ENCODE data around the gene TCERG1L.
"Not testable (repeated sequence)": the region's sequence is repeated elsewhere in the genome, so short reads cannot be mapped to it uniquely, and the experiment has no call there.

TCERG1L gene

DNA sequence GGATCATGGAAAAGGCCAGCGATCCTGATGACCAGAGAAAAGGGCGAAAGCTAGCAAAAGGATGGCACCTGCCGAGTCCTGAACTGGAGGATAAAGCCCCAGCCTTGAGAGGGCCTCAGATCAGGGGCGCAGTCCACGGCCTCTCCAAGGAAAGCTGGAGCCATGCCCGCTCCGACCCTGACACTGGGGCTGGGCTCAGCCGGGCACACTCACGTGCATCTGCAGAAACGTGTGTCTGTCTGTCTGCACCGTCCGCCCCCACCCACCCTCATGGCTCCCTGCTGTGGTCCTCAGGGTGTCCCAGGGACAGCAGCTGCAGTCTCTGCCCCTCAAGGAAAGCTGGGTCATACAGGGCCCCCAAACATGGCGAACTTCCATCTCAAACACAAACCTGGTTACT is 200.5 kb downstream of the TCERG1L start:
- TF ChIP-seq, protein P1, sequence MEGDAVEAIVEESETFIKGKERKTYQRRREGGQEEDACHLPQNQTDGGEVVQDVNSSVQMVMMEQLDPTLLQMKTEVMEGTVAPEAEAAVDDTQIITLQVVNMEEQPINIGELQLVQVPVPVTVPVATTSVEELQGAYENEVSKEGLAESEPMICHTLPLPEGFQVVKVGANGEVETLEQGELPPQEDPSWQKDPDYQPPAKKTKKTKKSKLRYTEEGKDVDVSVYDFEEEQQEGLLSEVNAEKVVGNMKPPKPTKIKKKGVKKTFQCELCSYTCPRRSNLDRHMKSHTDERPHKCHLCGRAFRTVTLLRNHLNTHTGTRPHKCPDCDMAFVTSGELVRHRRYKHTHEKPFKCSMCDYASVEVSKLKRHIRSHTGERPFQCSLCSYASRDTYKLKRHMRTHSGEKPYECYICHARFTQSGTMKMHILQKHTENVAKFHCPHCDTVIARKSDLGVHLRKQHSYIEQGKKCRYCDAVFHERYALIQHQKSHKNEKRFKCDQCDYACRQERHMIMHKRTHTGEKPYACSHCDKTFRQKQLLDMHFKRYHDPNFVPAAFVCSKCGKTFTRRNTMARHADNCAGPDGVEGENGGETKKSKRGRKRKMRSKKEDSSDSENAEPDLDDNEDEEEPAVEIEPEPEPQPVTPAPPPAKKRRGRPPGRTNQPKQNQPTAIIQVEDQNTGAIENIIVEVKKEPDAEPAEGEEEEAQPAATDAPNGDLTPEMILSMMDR (IDR thresholded peaks at IDR 0.05) = no peak
- no peak for DNase-seq (ENCODE audit: low spot score)
- Histone ChIP-seq H3K4me3 (no peak overlapping the region), H3K27ac (no peak overlapping the region)

DNA sequence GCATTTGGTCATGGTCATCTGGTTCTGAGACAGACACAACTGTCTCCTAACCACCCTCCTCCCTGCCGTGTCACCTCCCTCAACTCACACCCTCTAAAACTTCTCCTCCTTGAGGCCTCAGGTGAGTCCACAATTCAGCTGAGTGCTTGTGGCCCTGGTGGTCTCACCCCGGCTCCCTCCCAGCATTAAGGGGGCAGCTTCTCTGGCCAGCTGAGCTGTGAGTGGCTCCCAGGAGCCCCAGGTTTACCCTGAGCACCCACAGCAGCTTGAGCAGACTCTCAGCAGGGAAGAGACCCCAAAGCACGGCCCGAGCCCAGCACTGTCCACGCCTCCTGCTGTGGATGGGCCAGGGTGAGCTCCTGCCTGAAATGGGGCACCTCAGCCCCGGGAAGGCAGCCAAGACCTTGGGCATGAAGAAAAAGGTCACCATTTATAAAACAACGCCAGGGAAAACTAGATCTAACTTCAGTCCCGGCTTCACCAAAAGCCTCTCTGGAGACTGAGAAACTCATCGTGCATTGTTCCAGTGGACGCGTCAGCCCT is 201.2 kb downstream of the TCERG1L start:
- TF ChIP-seq, protein P1 (IDR thresholded peaks at IDR 0.05) = no peak
- DNase-seq (ENCODE audit: low spot score) = no peak
- Histone ChIP-seq H3K4me3 (no peak overlapping the region), H3K27ac (no peak overlapping the region)

DNA sequence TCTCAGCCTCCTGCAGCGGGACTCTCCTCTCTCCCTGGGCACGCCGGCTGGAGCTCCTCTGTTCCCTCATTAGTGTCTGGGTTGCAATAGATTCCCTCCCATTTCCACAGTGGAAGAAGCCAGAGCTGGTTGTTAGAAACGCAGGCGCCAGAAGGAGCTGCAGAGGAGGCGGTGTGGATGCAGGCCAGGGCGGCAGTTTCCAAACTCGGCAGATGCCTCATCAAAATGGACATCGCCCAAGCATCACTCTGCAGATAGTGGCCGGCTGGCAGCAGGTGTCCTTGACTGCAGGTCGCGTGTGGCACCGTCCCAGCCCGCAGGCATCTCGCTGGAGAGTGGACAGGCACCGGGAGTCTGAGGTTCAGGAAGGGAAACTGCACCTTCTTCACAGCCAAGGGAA is 201.8 kb downstream of the TCERG1L start:
- H3K4me3 ChIP-seq = no peak overlapping the region
- DNase-seq (ENCODE audit: low spot score) = no peak
- no peak overlapping the region for H3K27ac ChIP-seq
- TF ChIP-seq, protein P1 (IDR thresholded peaks at IDR 0.05) = no peak

DNA sequence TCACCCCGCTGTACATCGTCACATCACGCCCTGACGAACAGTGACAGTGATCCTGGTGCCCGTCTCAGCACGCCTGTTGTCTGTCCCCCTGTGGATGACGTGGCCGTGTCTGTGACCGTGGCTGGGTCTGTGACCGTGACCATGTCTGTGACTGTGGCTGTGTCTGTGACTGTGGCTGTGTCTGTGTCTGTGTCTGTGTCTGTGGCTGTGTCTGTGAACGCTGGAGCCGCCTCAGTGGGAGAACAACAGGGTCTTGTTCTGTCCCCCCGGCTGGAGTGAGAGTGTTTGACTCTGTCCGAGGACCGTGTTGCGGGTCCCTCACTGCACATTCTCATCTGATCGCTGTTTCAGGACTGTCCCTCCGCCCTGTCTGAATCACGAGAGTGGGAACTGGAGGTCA is 202.2 kb downstream of the TCERG1L start:
- TF ChIP-seq, protein P1 (IDR thresholded peaks at IDR 0.05) = no peak

DNA sequence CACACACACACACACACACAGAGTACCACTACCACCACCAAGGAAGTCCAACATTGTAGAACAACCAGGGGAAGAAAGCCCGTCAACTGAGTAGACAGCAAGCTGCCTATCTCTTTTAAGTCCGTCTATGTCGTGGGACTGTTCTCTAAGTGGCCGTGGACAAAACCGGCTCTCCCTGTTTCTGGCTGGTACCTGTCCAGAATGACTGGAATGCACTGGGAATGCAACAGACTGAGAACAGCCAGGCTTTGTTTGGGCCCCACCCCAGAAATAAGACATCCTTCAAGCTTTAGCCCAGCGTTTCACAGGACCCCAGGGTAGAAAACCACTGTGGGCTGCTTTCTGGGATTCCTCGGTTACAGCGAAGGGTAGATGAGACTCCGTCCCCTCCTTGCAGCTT is 203.6 kb downstream of the TCERG1L start:
- TF ChIP-seq, protein P1 (IDR thresholded peaks at IDR 0.05) = no peak
- H3K27ac ChIP-seq = no peak overlapping the region
- H3K4me3 ChIP-seq = no peak overlapping the region
- DNase-seq (ENCODE audit: low spot score) = no peak

More for the DNA sequence above, 202.2 kb downstream of the TCERG1L start:
- Histone ChIP-seq H3K27ac (no peak overlapping the region), H3K4me3 (no peak overlapping the region)
- no peak for DNase-seq (ENCODE audit: low spot score)

DNA sequence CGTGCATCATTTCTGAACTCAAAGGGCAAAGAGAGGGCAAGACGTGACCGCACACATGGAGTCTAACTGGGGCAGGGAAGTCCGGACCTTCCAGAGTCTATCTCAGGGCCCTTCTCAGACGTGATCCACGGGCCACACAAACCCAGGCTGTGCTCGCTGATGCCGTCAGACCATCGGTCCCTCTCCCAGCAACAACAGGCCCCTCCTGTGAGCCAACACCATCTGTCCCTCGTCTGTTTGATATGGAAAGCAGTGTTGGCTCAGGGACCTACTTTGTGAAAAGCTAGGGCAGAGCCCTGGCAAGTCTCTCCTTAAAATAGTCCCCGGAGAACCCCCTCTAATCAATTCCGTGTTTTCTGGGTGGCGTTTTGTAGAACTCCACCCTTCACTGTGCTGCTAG is 208.8 kb downstream of the TCERG1L start:
- no peak for DNase-seq (ENCODE audit: low spot score)
- TF ChIP-seq, protein P1 (IDR thresholded peaks at IDR 0.05) = no peak
- no peak overlapping the region for H3K27ac ChIP-seq
- H3K4me3 ChIP-seq = no peak overlapping the region

DNA sequence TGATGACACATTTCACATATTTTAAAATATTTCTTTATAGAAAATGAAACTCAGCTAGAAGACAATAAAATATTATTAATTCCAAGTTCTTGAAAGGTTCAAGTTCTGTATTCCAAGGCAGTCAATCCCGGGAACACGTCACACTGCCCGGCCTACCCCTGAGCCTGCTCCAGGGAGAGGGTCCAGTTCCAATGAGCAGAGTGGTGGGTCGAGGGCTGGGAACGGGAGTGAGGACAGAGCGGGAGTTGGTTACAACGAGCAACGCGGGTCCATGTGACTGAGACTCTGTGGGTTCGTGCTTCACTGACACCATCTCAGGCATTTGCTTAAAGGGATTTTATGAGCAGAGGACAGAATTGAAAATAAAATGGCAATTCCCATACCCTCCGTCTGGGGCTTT is 209.4 kb downstream of the TCERG1L start:
- Histone ChIP-seq H3K27ac (no peak overlapping the region), H3K4me3 (no peak overlapping the region)
- TF ChIP-seq, protein P1 (IDR thresholded peaks at IDR 0.05) = no peak
- no peak for DNase-seq (ENCODE audit: low spot score)

DNA sequence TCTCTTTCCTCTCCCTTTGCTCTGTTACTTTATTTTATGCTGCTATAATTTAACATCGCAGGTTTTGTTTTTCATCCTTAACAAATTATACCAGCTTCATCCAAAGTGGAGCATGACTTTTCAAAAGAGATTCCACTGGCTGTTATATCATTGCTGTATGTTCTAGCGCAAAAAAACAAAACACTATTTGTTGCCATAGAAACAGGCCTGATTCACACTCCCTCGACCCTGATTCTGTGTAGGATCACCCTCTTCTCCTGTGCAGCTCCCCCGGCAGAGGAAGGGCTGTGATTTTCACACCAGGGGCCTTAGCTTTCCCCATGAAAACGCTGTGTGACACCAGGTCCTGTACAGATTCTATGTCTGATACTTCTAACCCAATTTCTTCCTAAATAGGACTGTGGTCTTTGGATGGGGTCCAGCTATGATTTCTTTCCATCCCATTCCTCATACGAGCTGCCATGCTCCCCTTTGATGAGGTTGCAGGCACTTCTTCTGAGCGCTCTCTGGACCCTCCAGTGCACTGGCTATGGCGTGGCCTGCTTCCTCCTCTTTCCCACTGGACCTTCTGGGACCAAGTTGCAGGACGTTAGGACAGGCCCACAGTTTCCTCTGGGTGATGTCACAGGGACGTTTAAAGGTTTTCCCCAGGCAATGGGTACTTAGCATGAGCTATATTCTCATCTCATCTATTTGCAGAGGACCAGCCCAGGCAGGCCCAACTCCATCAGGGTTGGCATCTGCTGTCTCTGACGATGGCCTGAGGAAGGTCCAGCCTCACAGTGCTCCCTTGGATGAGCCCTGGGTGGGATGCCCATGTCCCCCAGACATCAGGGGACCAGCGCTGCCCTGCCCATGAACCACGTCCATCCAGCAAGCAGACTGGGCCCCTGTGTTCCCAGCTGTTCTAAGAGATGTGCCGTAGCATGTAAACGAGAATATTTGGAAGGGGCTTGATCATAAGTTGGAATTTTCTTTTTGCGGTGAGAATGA is 210.8 kb downstream of the TCERG1L start:
- DNase-seq (ENCODE audit: low spot score); H3K4me3 ChIP-seq; H3K27ac ChIP-seq: not testable (repeated sequence)

Measured in coronary artery (tissue), 2 donors.